Osteoblast (primary cell): ENCODE data around the gene ZNF768. TPM values are rescaled to one million over a fixed set of nuclear protein-coding genes. Genes with fewer than 3 reads are reported as not detected.

Experiments
- DNase-seq: peaks from one replicate; pipeline ENCODE4 v3.0.0; 2011; ENCODE audit warnings: low spot score, mixed read lengths; ENCODE audit not compliant: insufficient read length; ENCODE audit errors: missing footprints
- H2AFZ ChIP-seq: 2 replicates; pipeline ENCODE4 v1.6.0; 2011; ENCODE audit warnings: mild to moderate bottlenecking, low read length
- H3K27ac ChIP-seq: 2 replicates; pipeline ENCODE4 v1.5.1; 2011; ENCODE audit warnings: mild to moderate bottlenecking, low read depth, low read length, moderate library complexity
- H3K27me3 ChIP-seq: 2 replicates; pipeline ENCODE4 v1.6.0; 2012; ENCODE audit warnings: mild to moderate bottlenecking, control low read depth, inconsistent platforms, low read length, moderate library complexity; ENCODE audit not compliant: insufficient read depth
- H3K36me3 ChIP-seq: 2 replicates; pipeline ENCODE4 v1.5.1; 2011; ENCODE audit warnings: mild to moderate bottlenecking, low read length, control low read depth, moderate library complexity; ENCODE audit not compliant: insufficient read depth
- H3K4me1 ChIP-seq: 2 replicates; pipeline ENCODE4 v1.5.1; 2011; ENCODE audit warnings: mild to moderate bottlenecking, low read length, control low read depth, moderate library complexity; ENCODE audit not compliant: insufficient read depth
- H3K4me2 ChIP-seq: 2 replicates; pipeline ENCODE4 v1.6.0; 2011; ENCODE audit warnings: mild to moderate bottlenecking, low read length; ENCODE audit not compliant: insufficient read depth
- H3K4me3 ChIP-seq: fragments of 200-600 bp; sonication (generic); 3 replicates; pipeline ENCODE4 v1.5.1; 2012; ENCODE audit warnings: mild to moderate bottlenecking, low read length, inconsistent platforms; ENCODE audit not compliant: insufficient read depth
- H3K79me2 ChIP-seq: 2 replicates; pipeline ENCODE4 v1.6.0; 2012; ENCODE audit warnings: mild to moderate bottlenecking, low read length, control low read depth, inconsistent platforms; ENCODE audit not compliant: insufficient read depth
- H3K9me3 ChIP-seq: 2 replicates; pipeline ENCODE4 v1.5.1; 2011; ENCODE audit warnings: low read depth, low read length, control low read depth
- H4K20me1 ChIP-seq: 2 replicates; pipeline ENCODE4 v1.6.0; 2012; ENCODE audit warnings: mild to moderate bottlenecking, low read length, control low read depth; ENCODE audit not compliant: insufficient read depth
- total RNA-seq: library from RNA; depleted of rRNA; stranded (reverse); fragments of >200 nt; gene quantifications from 2 replicates; pipeline ENCODE4 v1.2.3, GENCODE V29; 2012
- TF ChIP-seq, protein P1 (sequence below): IDR thresholded peaks from 2 replicates; pipeline ENCODE4 v1.5.1; 2011; ENCODE audit warnings: mild to moderate bottlenecking, low read depth, low read length, moderate library complexity; ENCODE audit errors: extremely low read depth

ZNF768 gene
- total RNA-seq, 1 donor, result 25.0 TPM

DNA sequence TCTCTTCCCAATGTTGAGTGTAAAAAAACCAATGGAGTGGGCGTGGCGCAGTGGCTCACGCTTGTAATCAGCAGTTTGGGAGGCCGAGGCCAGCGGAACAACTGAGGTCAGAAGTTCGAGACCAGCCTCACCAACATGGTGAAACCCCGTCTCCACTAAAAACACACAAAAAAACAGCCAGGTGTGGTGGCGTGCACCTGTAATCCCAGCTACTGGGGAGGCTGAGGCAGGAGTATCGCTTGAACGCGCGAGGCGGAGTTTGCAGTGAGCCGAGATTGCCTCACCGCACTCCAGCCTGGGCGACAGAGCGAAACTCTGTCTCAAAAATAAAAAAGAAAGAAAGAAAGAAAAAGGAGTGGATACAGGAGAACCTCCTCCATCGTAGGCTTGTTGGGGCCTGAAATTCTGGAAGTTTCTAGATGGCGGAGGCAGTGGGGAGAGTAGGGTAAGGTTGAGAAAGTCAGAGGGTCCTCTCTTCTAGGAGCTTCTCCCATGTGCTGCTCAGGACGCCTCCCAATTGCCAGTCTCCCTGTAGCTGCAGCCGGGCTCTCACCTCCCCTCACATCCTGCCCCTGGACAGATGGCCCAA, 32.5 kb upstream of the ZNF768 start:
- no peaks in the 10 kb centered on the region for H3K9me3 ChIP-seq
- H3K4me3 ChIP-seq, result peak overlapping the region; percentile 93
- H2AFZ ChIP-seq, result peak overlapping the region; percentile 82
- TF ChIP-seq, protein P1, sequence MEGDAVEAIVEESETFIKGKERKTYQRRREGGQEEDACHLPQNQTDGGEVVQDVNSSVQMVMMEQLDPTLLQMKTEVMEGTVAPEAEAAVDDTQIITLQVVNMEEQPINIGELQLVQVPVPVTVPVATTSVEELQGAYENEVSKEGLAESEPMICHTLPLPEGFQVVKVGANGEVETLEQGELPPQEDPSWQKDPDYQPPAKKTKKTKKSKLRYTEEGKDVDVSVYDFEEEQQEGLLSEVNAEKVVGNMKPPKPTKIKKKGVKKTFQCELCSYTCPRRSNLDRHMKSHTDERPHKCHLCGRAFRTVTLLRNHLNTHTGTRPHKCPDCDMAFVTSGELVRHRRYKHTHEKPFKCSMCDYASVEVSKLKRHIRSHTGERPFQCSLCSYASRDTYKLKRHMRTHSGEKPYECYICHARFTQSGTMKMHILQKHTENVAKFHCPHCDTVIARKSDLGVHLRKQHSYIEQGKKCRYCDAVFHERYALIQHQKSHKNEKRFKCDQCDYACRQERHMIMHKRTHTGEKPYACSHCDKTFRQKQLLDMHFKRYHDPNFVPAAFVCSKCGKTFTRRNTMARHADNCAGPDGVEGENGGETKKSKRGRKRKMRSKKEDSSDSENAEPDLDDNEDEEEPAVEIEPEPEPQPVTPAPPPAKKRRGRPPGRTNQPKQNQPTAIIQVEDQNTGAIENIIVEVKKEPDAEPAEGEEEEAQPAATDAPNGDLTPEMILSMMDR, result no peak
- H4K20me1 ChIP-seq, result no peaks in the 10 kb centered on the region
- H3K27ac ChIP-seq, result no peak overlapping the region
- peaks cover 17% of the 10 kb centered on the region for H3K79me2 ChIP-seq
- peaks cover 13% of the 10 kb centered on the region for H3K36me3 ChIP-seq
- peak overlapping the region; percentile 68 for H3K4me2 ChIP-seq
- no peaks in the 10 kb centered on the region for H3K27me3 ChIP-seq
- DNase-seq, result no peak
- no peaks in the 10 kb centered on the region for H3K4me1 ChIP-seq

DNA sequence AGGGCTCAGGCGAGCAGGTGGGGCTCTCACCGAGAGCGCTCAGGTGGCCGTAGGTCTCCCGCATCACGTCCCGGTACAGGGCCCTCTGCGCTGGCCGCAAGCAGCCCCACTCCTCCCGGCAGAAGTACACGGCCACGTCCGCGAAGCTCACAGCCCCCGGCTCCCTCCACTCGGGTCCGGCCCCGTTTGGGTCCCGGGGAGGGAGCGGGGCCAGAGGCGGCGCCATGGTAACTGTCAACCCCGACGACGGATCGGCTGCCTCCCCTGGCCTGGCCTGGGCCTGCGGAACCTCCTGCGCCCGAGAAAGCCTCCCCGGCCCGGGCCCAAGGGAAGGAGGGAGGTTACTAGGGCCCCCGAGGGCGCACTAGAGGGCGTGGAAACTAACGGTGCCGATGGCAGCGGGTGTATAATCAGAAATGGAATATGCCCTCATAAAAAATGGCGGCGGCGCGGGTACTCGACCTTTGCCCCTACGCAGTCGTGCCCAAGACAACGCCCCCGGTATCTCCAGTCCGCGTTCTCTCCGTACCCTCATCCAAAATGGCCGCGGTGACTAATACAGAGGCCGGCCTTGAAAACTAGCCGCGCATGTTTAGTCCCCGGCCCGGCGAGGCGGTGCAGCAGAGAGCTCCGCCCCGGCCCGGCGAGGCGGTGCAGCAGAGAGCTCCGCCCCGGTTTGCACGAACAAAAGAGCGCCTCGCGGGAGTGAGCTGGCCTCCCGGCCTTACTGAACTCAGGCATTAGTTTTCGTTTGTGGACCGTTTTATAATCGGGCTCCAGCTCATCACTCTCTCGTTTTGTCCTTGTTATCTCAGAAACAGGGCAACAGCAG, 31.8 kb upstream of the ZNF768 start, which contains the start of gene ZNF764:
Gene ZNF764 (minus strand): TSS at position 418 of the 832 bp plus-strand sequence. CDS start 192 bp downstream, at position 226.
- no peaks in the 10 kb centered on the region for H4K20me1 ChIP-seq
- H3K79me2 ChIP-seq, result peaks cover 17% of the 10 kb centered on the region
- no peaks in the 10 kb centered on the region for H3K27me3 ChIP-seq
- peak within 1 kb of the TSS; percentile 93 for H3K4me3 ChIP-seq
- H3K4me2 ChIP-seq, result peak within 1 kb of the TSS; percentile 77
- H3K27ac ChIP-seq, result peak within 1 kb of the TSS; percentile 85
- TF ChIP-seq, protein P1, result no peak
- peak; percentile 99 for DNase-seq
- no peaks in the 10 kb centered on the region for H3K9me3 ChIP-seq
- peaks cover 16% of the 10 kb centered on the region for H3K36me3 ChIP-seq
- no peaks in the 10 kb centered on the region for H3K4me1 ChIP-seq
- H2AFZ ChIP-seq, result peak within 1 kb of the TSS; percentile 88

DNA sequence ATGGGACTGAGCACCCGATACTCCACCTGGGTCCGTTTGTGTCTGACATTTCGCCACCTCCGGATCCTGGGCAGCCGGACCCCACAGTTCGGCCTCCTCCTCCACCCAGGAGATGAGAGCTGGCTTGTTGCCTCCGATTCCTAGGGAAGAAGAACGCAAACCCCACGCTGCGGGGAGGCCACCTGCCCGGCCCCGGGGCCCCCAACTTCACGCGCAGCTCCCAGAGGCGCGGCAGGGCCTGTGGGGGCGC, 31.3 kb upstream of the ZNF768 start:
- peaks cover 17% of the 10 kb centered on the region for H3K79me2 ChIP-seq
- peak overlapping the region; percentile 85 for H3K27ac ChIP-seq
- H3K27me3 ChIP-seq, result no peaks in the 10 kb centered on the region
- TF ChIP-seq, protein P1, result no peak
- H4K20me1 ChIP-seq, result no peaks in the 10 kb centered on the region
- H3K4me3 ChIP-seq, result peak overlapping the region; percentile 93
- no peaks in the 10 kb centered on the region for H3K9me3 ChIP-seq
- H3K4me1 ChIP-seq, result no peaks in the 10 kb centered on the region
- H3K36me3 ChIP-seq, result peaks cover 16% of the 10 kb centered on the region
- DNase-seq, result peak; percentile 89
- H3K4me2 ChIP-seq, result peak overlapping the region; percentile 77
- peak overlapping the region; percentile 88 for H2AFZ ChIP-seq

DNA sequence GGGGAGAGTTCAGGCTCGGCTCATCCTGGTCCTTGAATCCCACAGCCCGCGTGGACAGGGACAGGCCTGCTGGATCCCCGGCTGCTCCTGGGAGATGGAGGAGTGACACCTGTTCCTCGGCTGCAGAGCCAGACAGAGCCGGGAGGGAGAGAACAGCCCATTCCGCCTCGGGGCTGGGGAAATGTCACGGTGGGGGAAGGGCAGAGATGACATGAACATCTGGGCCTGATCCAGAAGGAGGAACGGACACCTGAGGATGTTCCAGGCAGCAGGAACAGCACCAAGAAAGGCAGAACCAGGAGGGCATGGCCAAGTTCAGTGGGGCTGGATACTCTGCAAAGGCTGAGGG, 29.7 kb upstream of the ZNF768 start:
- Histone ChIP-seq H3K36me3 (peaks cover 16% of the 10 kb centered on the region), H3K9me3 (no peaks in the 10 kb centered on the region), H3K4me2 (no peak overlapping the region), H3K4me1 (no peaks in the 10 kb centered on the region), H2AFZ (no peak overlapping the region), H4K20me1 (no peaks in the 10 kb centered on the region), H3K27me3 (no peaks in the 10 kb centered on the region), H3K4me3 (no peak overlapping the region), H3K79me2 (peaks cover 17% of the 10 kb centered on the region), H3K27ac (no peak overlapping the region)
- DNase-seq, result no peak
- TF ChIP-seq, protein P1, result no peak
